Esophagus squamous epithelium (tissue), 5 donors: ENCODE measurements around the gene RTEL1. TPM values are rescaled to one million over a fixed set of nuclear protein-coding genes. Genes with fewer than 3 reads are reported as not detected.

Experiments
- DNase-seq: peaks from one replicate; lab custom pipeline; 2025; lab: John Stamatoyannopoulos, UW
- H3K27ac ChIP-seq, 4 donors: fragments of 200-600 bp; sonication (generic); one replicate each; pipeline ENCODE4 v1.5.1; 2016 to 2019; ENCODE audit warnings: mild to moderate bottlenecking in 1 of 4
- H3K27me3 ChIP-seq, 4 donors: fragments of 200-600 bp; sonication (generic); 1 replicate in 3 of 4; 2 replicates in 1 of 4; pipeline versions ENCODE4 v1.5.1 to v1.6.0; 2017 to 2021; ENCODE audit warnings: antibody characterized with exemption in 1 of 4
- H3K36me3 ChIP-seq, 3 donors: fragments of 200-600 bp; sonication (generic); one replicate each; pipeline ENCODE4 v1.5.1; 2016 to 2019
- H3K4me1 ChIP-seq, 3 donors: fragments of 200-600 bp; sonication (generic); one replicate each; pipeline ENCODE4 v1.5.1; 2017 to 2019
- H3K4me3 ChIP-seq, 4 donors: fragments of 200-600 bp; sonication (generic); 1 replicate in 3 of 4; 2 replicates in 1 of 4; pipeline ENCODE4 v1.5.1; 2016 to 2019; ENCODE audit warnings: mild to moderate bottlenecking in 2 of 4, moderate library complexity in 1 of 4
- H3K9me3 ChIP-seq, 3 donors: fragments of 200-600 bp; sonication (generic); one replicate each; pipeline ENCODE4 v1.5.1; 2016 to 2019
- POLR2A ChIP-seq, 4 donors: fragments of 450-650 bp; IDR thresholded peaks; one replicate each; pipeline ENCODE4 v1.6.1; 2017; ENCODE audit warnings: antibody characterized with exemption in 4 of 4, mild to moderate bottlenecking in 4 of 4, moderate library complexity in 3 of 4
- WGBS, 2 donors: methylation state at CpG; one replicate each; pipeline ENCODE4 v1.1.5; 2018; 5-methylcytosine and 5-hydroxymethylcytosine counted together
- intact Hi-C: fragments of 100-400 bp; cut with DNase I; formaldehyde crosslinking; loops from one replicate; pipeline ENCODE4 v1.15.0; 2022
- total RNA-seq, 4 donors: library from RNA; depleted of rRNA; stranded (reverse); fragments of >200 nt; gene quantifications; one replicate each; pipeline ENCODE4 v1.1.0, GENCODE V29; 2016
- TF ChIP-seq, protein P1 (sequence below), 6 experiments: fragments of 450-650 bp in 4 of 6; fragments of 200-600 bp in 2 of 6; sonication (generic) in 2 of 6; IDR thresholded peaks; one replicate each; pipeline ENCODE4 v1.5.1; 2016 to 2019; ENCODE audit warnings: antibody characterized with exemption in 6 of 6, mild to moderate bottlenecking in 4 of 6, moderate library complexity in 4 of 6
- donor health status: DM: yes; HTN: yes; CAD: no.

RTEL1 gene
- total RNA-seq, 4 donors from 2014 or later, result 6.4 to 22.7 (median 12.8) TPM

DNA sequence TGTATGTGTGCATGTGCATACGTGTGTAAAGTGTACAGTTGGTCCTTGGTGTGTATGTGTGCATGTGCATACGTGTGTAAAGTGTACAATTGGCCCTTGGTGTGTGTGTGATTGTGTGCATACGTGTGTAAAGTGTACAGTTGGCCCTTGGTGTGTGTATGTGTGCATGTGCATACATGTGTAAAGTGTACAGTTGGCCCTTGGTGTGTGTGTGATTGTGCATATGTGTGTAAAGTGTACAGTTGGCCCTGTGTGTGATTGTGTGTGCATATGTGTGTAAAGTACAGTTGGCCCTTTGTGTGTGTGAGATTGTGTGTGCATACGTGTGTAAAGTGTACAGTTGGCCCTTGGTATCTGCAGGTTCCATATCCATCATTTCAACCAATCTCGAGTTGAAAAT lies 73.3 kb downstream of the RTEL1 start:
- no peaks in the 10 kb centered on the region for H3K27me3 ChIP-seq
- no peak overlapping the region for H3K27ac ChIP-seq
- no peaks in the 10 kb centered on the region for H3K9me3 ChIP-seq
- 71 to 79% methylated on average over 5 of the region's 5 CpGs for WGBS, 2 donors
- H3K36me3 ChIP-seq, result peaks cover 0 to 60% (median 15%) of the 10 kb centered on the region in 3 donors
- H3K4me1 ChIP-seq, result peaks cover 6 to 26% (median 10%) of the 10 kb centered on the region in 3 donors
- DNase-seq, result no peak
- TF ChIP-seq, protein P1, sequence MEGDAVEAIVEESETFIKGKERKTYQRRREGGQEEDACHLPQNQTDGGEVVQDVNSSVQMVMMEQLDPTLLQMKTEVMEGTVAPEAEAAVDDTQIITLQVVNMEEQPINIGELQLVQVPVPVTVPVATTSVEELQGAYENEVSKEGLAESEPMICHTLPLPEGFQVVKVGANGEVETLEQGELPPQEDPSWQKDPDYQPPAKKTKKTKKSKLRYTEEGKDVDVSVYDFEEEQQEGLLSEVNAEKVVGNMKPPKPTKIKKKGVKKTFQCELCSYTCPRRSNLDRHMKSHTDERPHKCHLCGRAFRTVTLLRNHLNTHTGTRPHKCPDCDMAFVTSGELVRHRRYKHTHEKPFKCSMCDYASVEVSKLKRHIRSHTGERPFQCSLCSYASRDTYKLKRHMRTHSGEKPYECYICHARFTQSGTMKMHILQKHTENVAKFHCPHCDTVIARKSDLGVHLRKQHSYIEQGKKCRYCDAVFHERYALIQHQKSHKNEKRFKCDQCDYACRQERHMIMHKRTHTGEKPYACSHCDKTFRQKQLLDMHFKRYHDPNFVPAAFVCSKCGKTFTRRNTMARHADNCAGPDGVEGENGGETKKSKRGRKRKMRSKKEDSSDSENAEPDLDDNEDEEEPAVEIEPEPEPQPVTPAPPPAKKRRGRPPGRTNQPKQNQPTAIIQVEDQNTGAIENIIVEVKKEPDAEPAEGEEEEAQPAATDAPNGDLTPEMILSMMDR (IDR thresholded peaks at IDR 0.05), result no peak
- TF ChIP-seq POLR2A (IDR thresholded peaks at IDR 0.05), result no peak
- intact Hi-C loops, result no loop called here
- H3K4me3 ChIP-seq, result no peak overlapping the region

- no peak for DNase-seq
- 85 to 86% methylated on average over 38 of the region's 38 CpGs for WGBS, 2 donors
- Histone ChIP-seq H3K27me3 (no peaks in the 10 kb centered on the region), H3K9me3 (no peaks in the 10 kb centered on the region), H3K36me3 (peaks cover 0 to 56% (median 15%) of the 10 kb centered on the region in 3 donors), H3K27ac (no peak overlapping the region), H3K4me3 (no peak overlapping the region), H3K4me1 (peaks cover 14 to 36% (median 20%) of the 10 kb centered on the region in 3 donors)
- no peak for TF ChIP-seq POLR2A (IDR thresholded peaks at IDR 0.05)
- TF ChIP-seq, protein P1 (IDR thresholded peaks at IDR 0.05), result no peak
- intact Hi-C loops, result no loop called here
These were observed 74.3 kb downstream of the RTEL1 start for GRCh38 chr20:63732118-63733095.

- no peaks in the 10 kb centered on the region for H3K27me3 ChIP-seq
- peaks cover 0 to 54% (median 15%) of the 10 kb centered on the region in 3 donors for H3K36me3 ChIP-seq
- 90 to 100% methylated on average over 2 of the region's 13 CpGs for WGBS, 2 donors
- H3K27ac ChIP-seq, result no peak overlapping the region
- H3K9me3 ChIP-seq, result no peaks in the 10 kb centered on the region
- intact Hi-C loops, result no loop called here
- H3K4me1 ChIP-seq, result peaks cover 21 to 38% (median 28%) of the 10 kb centered on the region in 3 donors
- no peak for TF ChIP-seq POLR2A (IDR thresholded peaks at IDR 0.05)
- TF ChIP-seq, protein P1 (IDR thresholded peaks at IDR 0.05), result no peak
- no peak for DNase-seq
- H3K4me3 ChIP-seq, result no peak overlapping the region
These were observed 75.0 kb downstream of the RTEL1 start for GRCh38 chr20:63733117-63733516.

DNA sequence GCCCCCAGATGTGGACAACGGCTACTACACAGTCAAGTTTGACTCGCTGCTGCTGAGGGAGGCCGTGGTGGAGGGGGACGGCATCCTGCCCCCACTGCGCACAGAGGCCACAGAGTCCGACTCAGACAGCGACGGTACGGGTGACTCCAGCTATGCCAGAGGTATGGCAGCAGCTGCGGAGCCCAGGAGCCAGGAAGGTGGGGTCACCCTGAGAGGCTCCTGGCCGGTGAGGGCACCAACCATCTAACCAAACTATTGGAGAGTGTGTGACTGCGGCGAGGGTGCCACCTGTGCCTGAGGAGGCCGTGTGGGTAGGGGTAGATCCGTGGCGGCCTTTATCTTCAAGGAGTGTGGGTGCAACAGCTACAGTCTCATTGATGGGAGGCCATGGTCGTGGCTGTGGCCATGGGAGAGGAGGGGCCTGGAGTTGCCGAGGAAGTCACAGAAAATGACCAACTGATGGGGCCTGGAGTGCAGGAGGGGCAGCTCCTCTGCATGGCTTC lies 75.5 kb downstream of the RTEL1 start:
- TF ChIP-seq, protein P1 (IDR thresholded peaks at IDR 0.05), result no peak
- TF ChIP-seq POLR2A (IDR thresholded peaks at IDR 0.05), result no peak
- H3K4me1 ChIP-seq, result peaks cover 26 to 38% (median 28%) of the 10 kb centered on the region in 3 donors
- H3K27ac ChIP-seq, result no peak overlapping the region
- DNase-seq, result no peak
- peaks cover 0 to 49% (median 15%) of the 10 kb centered on the region in 3 donors for H3K36me3 ChIP-seq
- H3K4me3 ChIP-seq, result no peak overlapping the region
- 50 to 90% methylated on average over 1 to 9 of the region's 18 CpGs for WGBS, 2 donors
- intact Hi-C loops, result no loop called here
- H3K9me3 ChIP-seq, result no peaks in the 10 kb centered on the region
- H3K27me3 ChIP-seq, result no peaks in the 10 kb centered on the region
